Panc1 (cell line): ENCODE measurements around the gene GRIN2B. TPM values are rescaled to one million over a fixed set of nuclear protein-coding genes. Genes with fewer than 3 reads are reported as not detected.

ENCODE experiments used
- ATAC-seq: fragments of 200-7000 bp; cut with Tn5 transposase; 2 replicates; pipeline ENCODE4 v1.9.1; 2020; ENCODE audit warnings: mild to moderate bottlenecking, moderate library complexity
- BruUV-seq: library from RNA; stranded (reverse); fragments of 400-500 nt; replicated peaks from 2 replicates; lab custom pipeline; 2021; lab: Mats Ljungman, UMichigan
- CTCF ChIA-PET: fragments of 300-600 bp; sonication (Branson Sonifier 250); formaldehyde crosslinking; loops from one replicate; lab custom pipeline; 2022; ENCODE audit warnings: antibody characterized with exemption; lab: Charles Lee
- POLR2A ChIA-PET: fragments of 300-600 bp; sonication (Branson Sonifier 250); formaldehyde crosslinking; loops from one replicate; lab custom pipeline; 2022; ENCODE audit warnings: antibody characterized with exemption; lab: Charles Lee
- DNase-seq: peaks from one replicate; pipeline ENCODE4 v3.0.0-alpha.2; 2010; ENCODE audit warnings: low read depth, low spot score
- H3K27ac ChIP-seq: 2 replicates; pipeline ENCODE4 v1.5.1; 2011; ENCODE audit warnings: mild to moderate bottlenecking, low read length, inconsistent platforms
- H3K27me3 ChIP-seq: fragments of 200-500 bp; sonication (Bioruptor generic); 2 replicates; pipeline ENCODE4 v1.6.0; 2014; ENCODE audit warnings: low read length, inconsistent platforms; ENCODE audit not compliant: control insufficient read depth, insufficient read depth
- H3K36me3 ChIP-seq: fragments of 200-500 bp; sonication (Bioruptor generic); 2 replicates; pipeline ENCODE4 v1.5.1; 2014; ENCODE audit warnings: inconsistent platforms, mild to moderate bottlenecking, low read length, moderate library complexity; ENCODE audit not compliant: control insufficient read depth, insufficient read depth
- H3K4me1 ChIP-seq: 2 replicates; pipeline ENCODE4 v1.5.1; 2011; ENCODE audit warnings: inconsistent platforms, mild to moderate bottlenecking, low read length, moderate library complexity; ENCODE audit not compliant: control insufficient read depth, insufficient read depth
- H3K4me3 ChIP-seq, 2 experiments: 2 replicates each; pipeline ENCODE4 v1.5.1; 2011 to 2012; ENCODE audit warnings: low read depth in 2 of 2, low read length in 2 of 2, mild to moderate bottlenecking in 2 of 2, inconsistent platforms in 1 of 2, moderate library complexity in 1 of 2
- H3K9me3 ChIP-seq: fragments of 200-500 bp; sonication (Bioruptor generic); 2 replicates; pipeline ENCODE4 v1.5.1; 2014; ENCODE audit warnings: low read depth, mild to moderate bottlenecking, inconsistent platforms, low read length, moderate library complexity; ENCODE audit not compliant: control insufficient read depth, insufficient read depth
- CTCF ChIP-seq: fragments of 450-650 bp; IDR thresholded peaks from 2 replicates; pipeline ENCODE4 v1.5.1; 2017; ENCODE audit warnings: mild to moderate bottlenecking
- POLR2AphosphoS5 ChIP-seq: IDR thresholded peaks from 2 replicates; pipeline ENCODE4 v1.6.1; 2012; ENCODE audit warnings: mild to moderate bottlenecking, low read depth, low read length, moderate library complexity
- REST ChIP-seq, 2 experiments: IDR thresholded peaks; 2 replicates each; pipeline ENCODE4 v1.6.1; 2011 to 2012; ENCODE audit warnings: low read depth in 2 of 2, control low read depth in 1 of 2, low read length in 1 of 2, mild to moderate bottlenecking in 1 of 2, moderate library complexity in 1 of 2; ENCODE audit not compliant: insufficient read depth in 1 of 2
- SIN3A ChIP-seq: IDR thresholded peaks from 2 replicates; pipeline ENCODE4 v1.6.1; 2012; ENCODE audit warnings: low read depth, mild to moderate bottlenecking, low read length, moderate library complexity, borderline replicate concordance; ENCODE audit not compliant: insufficient read depth
- TCF7L2 ChIP-seq: IDR thresholded peaks from 2 replicates; pipeline ENCODE4 v1.6.1; 2011; ENCODE audit warnings: mild to moderate bottlenecking, low read depth, low read length, inconsistent platforms
- in situ Hi-C: cut with HindIII; loops from 2 replicates; pipeline ENCODE4 v1.10.0; 2016; ENCODE audit warnings: low sequenced_read_pairs, low pct_unique_long_range_greater_than_20kb
- intact Hi-C: fragments of 100-400 bp; cut with micrococcal nuclease; formaldehyde crosslinking; loops from one replicate; pipeline ENCODE4 v1.10.0; 2022; ENCODE audit not compliant: unreplicated experiment
- total RNA-seq: library from RNA; stranded (reverse); gene quantifications from one replicate; pipeline ENCODE4 v1.2.1, GENCODE V29; 2021; ENCODE audit not compliant: unreplicated experiment

Gene GRIN2B
- total RNA-seq, 1 experiment from 2014 or later = not detected

GRCh38 chr12:13937735-13938134 is 43.7 kb downstream of the GRIN2B start:
- ATAC-seq = no peak
- H3K4me3 ChIP-seq = no peak overlapping the region
- no peaks in the 10 kb centered on the region for H3K36me3 ChIP-seq
- no peak for DNase-seq
- CTCF ChIA-PET = no interaction called here
- in situ Hi-C loops = no loop called here
- H3K4me1 ChIP-seq = no peaks in the 10 kb centered on the region
- no peak overlapping the region for H3K27ac ChIP-seq
- H3K9me3 ChIP-seq = peaks cover 3% of the 10 kb centered on the region; the same call in 1 of the 2 replicates
- H3K27me3 ChIP-seq = no peaks in the 10 kb centered on the region
- intact Hi-C loops = no loop called here
- TF ChIP-seq REST (IDR thresholded peaks at IDR 0.05; ENCODE audit: insufficient read depth in 1 of 2, low read depth in 2 of 2, low read length in 1 of 2) (no peak), POLR2AphosphoS5 (no peak), CTCF (no peak), TCF7L2 (no peak), SIN3A (no peak)
- POLR2A ChIA-PET = no interaction called here
- no TSS peak for BruUV-seq

- no TSS peak for BruUV-seq
- TF ChIP-seq CTCF (no peak), SIN3A (no peak), REST (IDR thresholded peaks at IDR 0.05; ENCODE audit: insufficient read depth in 1 of 2, low read depth in 2 of 2, low read length in 1 of 2) (no peak)
- no peak for ATAC-seq
- no peak for DNase-seq
- no peak overlapping the region for H3K27ac ChIP-seq
- in situ Hi-C loops (no loop called here), intact Hi-C loops (no loop called here)
- H3K27me3 ChIP-seq = no peaks in the 10 kb centered on the region
- POLR2A ChIA-PET = no interaction called here
- H3K9me3 ChIP-seq = peaks cover 3% of the 10 kb centered on the region; the same call in 1 of the 2 replicates
- CTCF ChIA-PET = no interaction called here
- H3K4me3 ChIP-seq = no peak overlapping the region
- no peaks in the 10 kb centered on the region for H3K36me3 ChIP-seq
- no peaks in the 10 kb centered on the region for H3K4me1 ChIP-seq
Observed at GRCh38 chr12:13935169-13935568, 46.2 kb downstream of the GRIN2B start.
